OCI-LY7 (cell line): Measurements from ENCODE around the gene ARFGEF3. TPM values are rescaled to one million over a fixed set of nuclear protein-coding genes. Genes with fewer than 3 reads are reported as not detected.

Experiments used
- BruUV-seq: library from RNA; stranded (reverse); fragments of 400-500 nt; replicated peaks from 2 replicates; lab custom pipeline; 2021; lab: Mats Ljungman, UMichigan
- CTCF ChIA-PET: fragments of 300-600 bp; sonication (Branson Sonifier 250); formaldehyde crosslinking; loops from one replicate; lab custom pipeline; 2022; ENCODE audit warnings: antibody characterized with exemption; ENCODE audit not compliant: unreplicated experiment; lab: Charles Lee
- POLR2A ChIA-PET: fragments of 300-600 bp; sonication (Branson Sonifier 250); formaldehyde crosslinking; loops from one replicate; lab custom pipeline; 2022; ENCODE audit warnings: antibody characterized with exemption; lab: Charles Lee
- DNase-seq: peaks from one replicate; pipeline ENCODE4 v3.0.0-alpha.2; 2015; ENCODE audit warnings: low spot score
- H2AFZ ChIP-seq: fragments of 200-600 bp; sonication (generic), shearing (Covaris generic); 2 replicates; pipeline ENCODE4 v1.6.1; 2014; ENCODE audit warnings: mild to moderate bottlenecking, antibody characterized with exemption, low read length, moderate library complexity
- H3K27ac ChIP-seq: fragments of 200-600 bp; sonication (generic); 2 replicates; pipeline ENCODE4 v1.5.1; 2014; ENCODE audit warnings: mixed run types, low read depth, mild to moderate bottlenecking, moderate library complexity, low read length, inconsistent platforms; ENCODE audit not compliant: poor library complexity, severe bottlenecking
- H3K36me3 ChIP-seq: fragments of 200-600 bp; sonication (generic); 2 replicates; pipeline ENCODE4 v1.6.1; 2014; ENCODE audit warnings: mild to moderate bottlenecking, antibody characterized with exemption, low read length, moderate library complexity, mixed read lengths; ENCODE audit not compliant: insufficient read depth
- H3K4me1 ChIP-seq: fragments of 200-600 bp; sonication (generic); 2 replicates; pipeline ENCODE4 v1.5.1; 2014; ENCODE audit warnings: mild to moderate bottlenecking, low read length; ENCODE audit not compliant: insufficient read depth, poor library complexity, severe bottlenecking
- H3K4me2 ChIP-seq: fragments of 200-600 bp; sonication (generic); 2 replicates; pipeline ENCODE4 v1.6.1; 2014; ENCODE audit warnings: mild to moderate bottlenecking, low read length
- H3K4me3 ChIP-seq: fragments of 200-600 bp; sonication (generic); 2 replicates; pipeline ENCODE4 v1.5.1; 2014; ENCODE audit warnings: mild to moderate bottlenecking, low read depth, low read length; ENCODE audit not compliant: poor library complexity, severe bottlenecking
- H3K79me2 ChIP-seq: fragments of 200-600 bp; sonication (generic); 2 replicates; pipeline ENCODE4 v1.6.1; 2016; ENCODE audit warnings: low read depth, mild to moderate bottlenecking, low read length, moderate library complexity, mixed read lengths; ENCODE audit not compliant: insufficient read depth
- H3K9me2 ChIP-seq: fragments of 200-600 bp; sonication (generic); 2 replicates; pipeline ENCODE4 v1.6.1; 2016; ENCODE audit warnings: mild to moderate bottlenecking, low read length, mixed read lengths; ENCODE audit not compliant: insufficient read depth
- H3K9me3 ChIP-seq: fragments of 200-600 bp; sonication (generic); 2 replicates; pipeline ENCODE4 v1.6.1; 2014; ENCODE audit warnings: mild to moderate bottlenecking, mixed run types, low read length, mixed read lengths
- H4K20me1 ChIP-seq: fragments of 200-600 bp; sonication (generic); 2 replicates; pipeline ENCODE4 v1.6.1; 2014; ENCODE audit warnings: mild to moderate bottlenecking, antibody characterized with exemption, low read length, moderate library complexity, mixed read lengths; ENCODE audit not compliant: insufficient read depth
- EZH2phosphoT487 ChIP-seq: fragments of 200-600 bp; sonication (generic); IDR thresholded peaks from 2 replicates; pipeline ENCODE4 v1.6.1; 2018; ENCODE audit warnings: low read depth, borderline replicate concordance, mild to moderate bottlenecking, mixed run types, antibody characterized with exemption, low read length, moderate library complexity, mixed read lengths
- intact Hi-C: fragments of 100-400 bp; cut with micrococcal nuclease; formaldehyde crosslinking; loops from one replicate; pipeline ENCODE4 v1.10.0; 2022; ENCODE audit not compliant: unreplicated experiment
- total RNA-seq, 2 experiments: library from RNA; depleted of rRNA in 1 of 2; stranded (reverse); fragments of >200 nt in 1 of 2; shearing (Covaris generic) in 1 of 2; gene quantifications; 2 replicates each; pipeline ENCODE4 v1.2.3, GENCODE V29; 2014 to 2022
- TF ChIP-seq, protein P1 (sequence below): fragments of 200-600 bp; sonication (generic); conservative IDR thresholded peaks from 2 replicates; pipeline ENCODE4 v1.5.1; 2014; ENCODE audit warnings: mild to moderate bottlenecking, antibody characterized with exemption, low read length, moderate library complexity, mixed read lengths

Gene ARFGEF3
- total RNA-seq, 2 experiments from 2014 or later: not detected

DNA sequence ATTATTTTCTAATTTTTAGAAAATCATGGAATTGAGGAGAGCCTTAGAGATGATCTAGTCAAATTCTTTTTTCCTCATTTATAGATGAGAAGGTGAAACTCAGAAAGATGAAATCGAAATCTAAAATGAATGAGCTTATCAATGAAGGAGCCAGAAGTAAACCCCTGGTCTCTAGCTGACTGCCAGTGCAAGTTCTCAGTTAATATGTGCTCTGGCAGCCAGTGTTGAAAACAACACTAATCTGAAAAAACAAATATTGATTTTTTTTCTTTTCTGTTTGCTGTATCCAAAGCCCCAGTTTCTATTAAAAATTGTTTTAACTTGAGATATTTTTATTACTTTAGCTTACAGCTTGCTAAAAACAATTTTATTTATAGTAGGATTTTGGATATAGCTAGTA, 78.0 kb downstream of the ARFGEF3 start:
- BruUV-seq: no TSS peak
- Histone ChIP-seq H3K4me1 (no peaks in the 10 kb centered on the region), H3K79me2 (no peaks in the 10 kb centered on the region), H2AFZ (no peak overlapping the region), H3K9me2 (no peaks in the 10 kb centered on the region), H4K20me1 (no peaks in the 10 kb centered on the region), H3K9me3 (no peaks in the 10 kb centered on the region), H3K36me3 (no peaks in the 10 kb centered on the region), H3K27ac (no peak overlapping the region), H3K4me3 (no peak overlapping the region), H3K4me2 (no peak overlapping the region)
- ChIA-PET CTCF (no interaction called here), POLR2A (interaction anchor here (0.6 to 0.7 kb wide), 3 partner anchors 21 to 1603 kb away, joined by 3 read pairs; partner anchors contain the start of gene PBOV1)
- intact Hi-C loops: no loop called here
- no peak for DNase-seq
- TF ChIP-seq EZH2phosphoT487: no peak
- TF ChIP-seq, protein P1, sequence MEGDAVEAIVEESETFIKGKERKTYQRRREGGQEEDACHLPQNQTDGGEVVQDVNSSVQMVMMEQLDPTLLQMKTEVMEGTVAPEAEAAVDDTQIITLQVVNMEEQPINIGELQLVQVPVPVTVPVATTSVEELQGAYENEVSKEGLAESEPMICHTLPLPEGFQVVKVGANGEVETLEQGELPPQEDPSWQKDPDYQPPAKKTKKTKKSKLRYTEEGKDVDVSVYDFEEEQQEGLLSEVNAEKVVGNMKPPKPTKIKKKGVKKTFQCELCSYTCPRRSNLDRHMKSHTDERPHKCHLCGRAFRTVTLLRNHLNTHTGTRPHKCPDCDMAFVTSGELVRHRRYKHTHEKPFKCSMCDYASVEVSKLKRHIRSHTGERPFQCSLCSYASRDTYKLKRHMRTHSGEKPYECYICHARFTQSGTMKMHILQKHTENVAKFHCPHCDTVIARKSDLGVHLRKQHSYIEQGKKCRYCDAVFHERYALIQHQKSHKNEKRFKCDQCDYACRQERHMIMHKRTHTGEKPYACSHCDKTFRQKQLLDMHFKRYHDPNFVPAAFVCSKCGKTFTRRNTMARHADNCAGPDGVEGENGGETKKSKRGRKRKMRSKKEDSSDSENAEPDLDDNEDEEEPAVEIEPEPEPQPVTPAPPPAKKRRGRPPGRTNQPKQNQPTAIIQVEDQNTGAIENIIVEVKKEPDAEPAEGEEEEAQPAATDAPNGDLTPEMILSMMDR: no peak

DNA sequence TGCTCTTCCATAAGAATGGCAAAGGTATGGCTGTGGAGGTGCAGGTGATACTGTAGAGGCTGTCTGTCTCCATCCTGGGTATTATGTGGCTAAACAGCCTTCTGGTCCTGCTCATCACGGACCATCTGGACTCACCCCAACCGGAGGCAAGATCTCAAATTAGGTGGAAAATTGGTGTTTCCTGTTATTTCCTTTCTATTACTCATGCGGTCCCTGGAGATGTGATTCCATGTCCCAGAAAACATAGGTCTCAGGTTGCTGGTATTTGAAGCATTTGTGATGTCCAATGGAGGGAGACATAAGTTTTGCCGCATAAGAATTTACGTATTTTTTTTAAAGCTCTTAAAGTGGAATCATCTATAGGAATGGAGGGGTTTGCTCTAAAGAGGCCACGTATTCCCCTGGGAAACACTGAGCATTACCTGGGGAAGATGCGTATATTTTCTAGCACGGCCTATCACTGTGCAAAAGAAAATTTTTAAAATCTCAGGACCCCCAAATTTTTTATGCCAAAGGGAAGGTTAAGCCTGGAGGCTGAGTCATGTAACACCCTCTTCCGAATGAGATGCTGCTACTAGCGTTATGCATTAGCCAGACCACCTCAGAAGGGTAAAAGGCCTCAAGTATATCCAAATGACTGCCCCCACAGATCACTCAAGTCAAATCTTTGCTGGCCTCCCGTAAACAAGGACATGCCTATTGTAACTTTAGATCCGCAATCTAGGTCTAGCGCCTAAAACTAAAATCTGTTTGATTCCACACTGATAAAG, 78.9 kb downstream of the ARFGEF3 start:
- POLR2A ChIA-PET: interaction anchor here (0.5 to 1.1 kb wide), 3 partner anchors 20 to 147 kb away, joined by 3 to 4 read pairs (median 3); partner anchors contain the start of gene PBOV1
- no TSS peak for BruUV-seq
- no peaks in the 10 kb centered on the region for H3K9me2 ChIP-seq
- H4K20me1 ChIP-seq: no peaks in the 10 kb centered on the region
- no peaks in the 10 kb centered on the region for H3K36me3 ChIP-seq
- no peak overlapping the region for H2AFZ ChIP-seq
- no peak overlapping the region for H3K4me2 ChIP-seq
- no peak for DNase-seq
- no peak overlapping the region for H3K27ac ChIP-seq
- no peak overlapping the region for H3K4me3 ChIP-seq
- no peaks in the 10 kb centered on the region for H3K9me3 ChIP-seq
- no peaks in the 10 kb centered on the region for H3K79me2 ChIP-seq
- intact Hi-C loops: no loop called here
- CTCF ChIA-PET: no interaction called here
- no peak for TF ChIP-seq EZH2phosphoT487
- TF ChIP-seq, protein P1: no peak
- H3K4me1 ChIP-seq: no peaks in the 10 kb centered on the region

DNA sequence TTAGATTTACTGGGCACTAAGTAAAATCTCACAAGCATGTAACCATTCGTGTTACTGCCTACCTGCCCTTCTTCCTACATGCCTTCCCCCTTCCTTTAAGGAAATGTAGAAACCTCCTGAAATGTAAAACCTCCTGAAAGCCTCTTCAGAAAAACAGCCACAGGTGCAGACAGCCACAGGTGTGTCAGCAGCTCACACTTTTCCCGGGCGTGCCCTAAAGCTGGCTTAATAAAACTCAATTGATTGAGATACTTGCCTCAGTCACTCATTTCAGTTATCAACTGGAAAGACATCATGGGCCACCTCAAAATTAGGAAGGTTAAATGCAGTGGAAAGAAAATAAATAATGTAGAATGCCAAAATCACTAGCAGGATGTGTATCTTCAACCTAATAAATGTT, 79.6 kb downstream of the ARFGEF3 start:
- Histone ChIP-seq H3K4me1 (no peaks in the 10 kb centered on the region), H2AFZ (no peak overlapping the region), H3K79me2 (no peaks in the 10 kb centered on the region), H3K36me3 (no peaks in the 10 kb centered on the region), H3K4me3 (no peak overlapping the region), H3K9me3 (no peaks in the 10 kb centered on the region), H4K20me1 (no peaks in the 10 kb centered on the region), H3K27ac (no peak overlapping the region), H3K4me2 (no peak overlapping the region), H3K9me2 (no peaks in the 10 kb centered on the region)
- intact Hi-C loops: no loop called here
- CTCF ChIA-PET: no interaction called here
- POLR2A ChIA-PET: interaction anchor here (0.5 to 1.1 kb wide), 3 partner anchors 20 to 225 kb away, joined by 3 to 4 read pairs (median 3); no protein-coding TSS in a partner anchor
- TF ChIP-seq EZH2phosphoT487: no peak
- DNase-seq: no peak
- no TSS peak for BruUV-seq
